ENCODE measurements around the gene PADI3.

- no peak for TF ChIP-seq GATA3 (IDR thresholded peaks at IDR 0.05; ENCODE audit: low read depth, low read length)
- TF ChIP-seq GATA2 (IDR thresholded peaks at IDR 0.05; ENCODE audit: low read depth, low read length): no peak
Observed at GRCh38 chr1:17207046-17207445, 41.9 kb upstream of the PADI3 start.

Data from SH-SY5Y (cell line).